ENCODE results near the gene PCDHGA4. TPM values are rescaled to one million over a fixed set of nuclear protein-coding genes. Genes with fewer than 3 reads are reported as not detected.
"Not testable (repeated sequence)": the region's sequence is repeated elsewhere in the genome, so short reads cannot be mapped to it uniquely, and the experiment has no call there.

The PCDHGA4 gene
- total and polyA plus RNA-seq, 10 donors: 0.04 to 4.5 (median 2.0) TPM

GRCh38 chr5:141343953-141344463 lies 10.8 kb upstream of the PCDHGA4 start:
- no peak for DNase-seq
- Histone ChIP-seq H3K27ac (no peak overlapping the region), H3K27me3 (replicated peaks in 1 of 7) (peaks cover 0 to 100% (median 7%) of the 10 kb centered on the region in 7 donors), H3K9me3 (peaks cover 0 to 100% (median 94%) of the 10 kb centered on the region in 8 donors), H3K36me3 (no peaks in the 10 kb centered on the region), H3K4me3 (peak overlapping the region in 2 of 8 donors; percentile 10 to 42), H3K4me1 (no peaks in the 10 kb centered on the region)
- intact Hi-C loops (cut with DNase I; ENCODE audit: low total_unique reads): no loop called here
- 29 to 42% (median 32%) methylated on average over 31 of the region's 31 CpGs for WGBS, 5 donors
- TF ChIP-seq POLR2A (IDR thresholded peaks at IDR 0.05): no peak
- TF ChIP-seq POLR2AphosphoS5 (IDR thresholded peaks at IDR 0.05): no peak
- TF ChIP-seq, protein P1, sequence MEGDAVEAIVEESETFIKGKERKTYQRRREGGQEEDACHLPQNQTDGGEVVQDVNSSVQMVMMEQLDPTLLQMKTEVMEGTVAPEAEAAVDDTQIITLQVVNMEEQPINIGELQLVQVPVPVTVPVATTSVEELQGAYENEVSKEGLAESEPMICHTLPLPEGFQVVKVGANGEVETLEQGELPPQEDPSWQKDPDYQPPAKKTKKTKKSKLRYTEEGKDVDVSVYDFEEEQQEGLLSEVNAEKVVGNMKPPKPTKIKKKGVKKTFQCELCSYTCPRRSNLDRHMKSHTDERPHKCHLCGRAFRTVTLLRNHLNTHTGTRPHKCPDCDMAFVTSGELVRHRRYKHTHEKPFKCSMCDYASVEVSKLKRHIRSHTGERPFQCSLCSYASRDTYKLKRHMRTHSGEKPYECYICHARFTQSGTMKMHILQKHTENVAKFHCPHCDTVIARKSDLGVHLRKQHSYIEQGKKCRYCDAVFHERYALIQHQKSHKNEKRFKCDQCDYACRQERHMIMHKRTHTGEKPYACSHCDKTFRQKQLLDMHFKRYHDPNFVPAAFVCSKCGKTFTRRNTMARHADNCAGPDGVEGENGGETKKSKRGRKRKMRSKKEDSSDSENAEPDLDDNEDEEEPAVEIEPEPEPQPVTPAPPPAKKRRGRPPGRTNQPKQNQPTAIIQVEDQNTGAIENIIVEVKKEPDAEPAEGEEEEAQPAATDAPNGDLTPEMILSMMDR (IDR thresholded peaks at IDR 0.05 in 8 of 11, conservative IDR thresholded peaks at IDR 0.05 in 3 of 11): no peak

DNA sequence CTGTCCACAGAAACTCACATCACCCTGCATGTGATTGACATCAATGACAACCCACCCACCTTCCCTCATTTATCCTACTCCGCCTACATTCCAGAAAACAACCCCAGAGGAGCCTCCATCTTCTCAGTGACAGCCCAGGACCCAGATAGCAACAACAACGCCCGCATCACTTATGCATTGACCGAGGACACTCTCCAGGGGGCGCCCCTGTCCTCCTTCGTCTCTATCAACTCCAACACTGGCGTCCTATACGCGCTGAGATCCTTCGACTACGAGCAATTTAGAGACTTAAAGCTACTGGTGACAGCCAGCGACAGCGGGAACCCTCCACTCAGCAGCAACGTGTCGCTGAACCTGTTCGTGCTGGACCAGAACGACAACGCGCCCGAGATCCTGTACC lies 9.5 kb upstream of the PCDHGA4 start:
- Histone ChIP-seq H3K4me1 (no peaks in the 10 kb centered on the region), H3K36me3 (no peaks in the 10 kb centered on the region), H3K4me3 (no peak overlapping the region), H3K9me3 (peaks cover 0 to 98% (median 93%) of the 10 kb centered on the region in 8 donors), H3K27ac (no peak overlapping the region), H3K27me3 (replicated peaks in 1 of 7) (peaks cover 0 to 97% (median 8%) of the 10 kb centered on the region in 7 donors)
- no peak for TF ChIP-seq POLR2A (IDR thresholded peaks at IDR 0.05)
- TF ChIP-seq, protein P1 (IDR thresholded peaks at IDR 0.05 in 8 of 11, conservative IDR thresholded peaks at IDR 0.05 in 3 of 11): no peak
- TF ChIP-seq POLR2AphosphoS5 (IDR thresholded peaks at IDR 0.05): no peak
- WGBS, 5 donors: 36 to 50% (median 39%) methylated on average over 13 to 20 of the region's 20 CpGs
- intact Hi-C loops (cut with DNase I; ENCODE audit: low total_unique reads): no loop called here
- no peak for DNase-seq

- H3K27ac ChIP-seq; H3K4me1 ChIP-seq; intact Hi-C loops (cut with DNase I; ENCODE audit: low total_unique reads); H3K36me3 ChIP-seq; H3K4me3 ChIP-seq; DNase-seq: not testable (repeated sequence)
- Histone ChIP-seq H3K9me3 (peaks cover 0 to 98% (median 93%) of the 10 kb centered on the region in 8 donors), H3K27me3 (replicated peaks in 1 of 7) (peaks cover 0 to 97% (median 13%) of the 10 kb centered on the region in 7 donors)
- WGBS, 5 donors: 36 to 66% (median 41%) methylated on average over 7 to 27 of the region's 35 CpGs
These were observed 8.8 kb upstream of the PCDHGA4 start for GRCh38 chr5:141346017-141346416.

GRCh38 chr5:141349917-141350619 lies 4.8 kb upstream of the PCDHGA4 start, which contains the start of gene PCDHGB1:
Gene PCDHGB1 (plus strand): TSS chr5:141350099. CDS start chr5:141350261, 162 bp downstream.
- Histone ChIP-seq H3K4me3 (peak within 1 kb of the TSS in 2 of 8 donors; percentile 2 to 49), H3K9me3 (peaks cover 0 to 98% (median 83%) of the 10 kb centered on the region in 8 donors), H3K4me1 (no peaks in the 10 kb centered on the region), H3K36me3 (no peaks in the 10 kb centered on the region), H3K27me3 (replicated peaks in 1 of 7) (peaks cover 0 to 95% (median 21%) of the 10 kb centered on the region in 7 donors), H3K27ac (no peak within 1 kb of the TSS)
- WGBS, 5 donors: 20 to 33% (median 28%) methylated on average over 29 of the region's 29 CpGs
- TF ChIP-seq, protein P1 (IDR thresholded peaks at IDR 0.05 in 8 of 11, conservative IDR thresholded peaks at IDR 0.05 in 3 of 11): peak in 2 of 11 experiments; percentile 23 to 32
- no peak for TF ChIP-seq POLR2A (IDR thresholded peaks at IDR 0.05)
- no peak for DNase-seq
- intact Hi-C loops (cut with DNase I; ENCODE audit: low total_unique reads): no loop called here

All from spleen (tissue), 11 donors.